ENCODE measurements around the gene CSRP3. TPM values are rescaled to one million over a fixed set of nuclear protein-coding genes. Genes with fewer than 3 reads are reported as not detected.

Gene CSRP3
- polyA plus RNA-seq, 1 donor from 2014 or later = not detected

DNA sequence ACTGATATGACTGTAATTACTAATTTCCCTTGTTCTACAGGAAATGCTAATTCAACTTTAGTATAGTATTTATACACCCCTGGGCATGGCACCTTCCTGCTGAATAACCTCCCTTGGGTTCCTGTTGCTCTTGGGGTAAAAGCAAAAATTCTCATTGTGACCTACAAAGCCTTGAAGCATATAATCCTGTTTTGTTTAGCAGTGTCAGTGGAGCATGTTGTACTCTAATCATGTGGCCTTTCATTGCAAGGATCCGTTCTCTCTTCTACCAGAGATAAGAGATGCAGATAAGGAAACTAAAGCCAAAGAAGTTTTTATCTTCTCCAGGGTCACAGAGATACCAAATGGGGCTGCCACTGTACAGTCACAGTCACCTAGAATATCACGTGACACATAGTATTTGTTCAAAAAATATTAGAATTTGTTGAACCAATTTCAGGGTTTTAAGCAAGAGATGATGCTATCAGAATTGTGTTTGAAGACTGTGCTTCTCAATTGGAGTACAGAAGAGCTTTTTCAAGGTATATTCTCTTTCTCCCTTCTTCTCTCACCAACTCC lies 25.1 kb downstream of the CSRP3 start:
- Histone ChIP-seq H3K9me2 (ENCODE audit: insufficient read depth, low read length) (no peaks in the 10 kb centered on the region), H3K4me2 (ENCODE audit: low read length) (no peak overlapping the region), H3K4me3 (ENCODE audit: low read length) (no peak overlapping the region), H3K9me3 (ENCODE audit: low read length) (no peaks in the 10 kb centered on the region), H3K27me3 (ENCODE audit: insufficient read depth, low read depth, low read length) (no peaks in the 10 kb centered on the region), H2AFZ (ENCODE audit: low read depth, low read length) (no peak overlapping the region), H3K27ac (ENCODE audit: low read length) (no peak overlapping the region), H3K9ac (ENCODE audit: low read length) (no peak overlapping the region), H4K20me1 (ENCODE audit: insufficient read depth) (no peaks in the 10 kb centered on the region), H3K79me2 (replicated peaks; ENCODE audit: insufficient read depth, low read length) (no peaks in the 10 kb centered on the region), H3F3A (ENCODE audit: insufficient read depth, low read length, poor library complexity, severe bottlenecking) (no peaks in the 10 kb centered on the region), H3K36me3 (ENCODE audit: insufficient read depth, low read length) (peaks cover 14% of the 10 kb centered on the region)
- TF ChIP-seq TAF1 (IDR thresholded peaks at IDR 0.05; ENCODE audit: low read depth) (no peak), RAD21 (conservative IDR thresholded peaks at IDR 0.05) (no peak), MXI1 (conservative IDR thresholded peaks at IDR 0.05; ENCODE audit: poor library complexity, severe bottlenecking) (no peak), EP300 (conservative IDR thresholded peaks at IDR 0.05; ENCODE audit: poor library complexity, severe bottlenecking) (no peak), EZH2 (IDR thresholded peaks at IDR 0.05; ENCODE audit: borderline replicate concordance, insufficient read depth, low read length, poor library complexity, severe bottlenecking) (no peak), POLR2AphosphoS5 (IDR thresholded peaks at IDR 0.05) (no peak), SMC3 (conservative IDR thresholded peaks at IDR 0.05; ENCODE audit: poor library complexity) (no peak)
- TF ChIP-seq, protein P1, sequence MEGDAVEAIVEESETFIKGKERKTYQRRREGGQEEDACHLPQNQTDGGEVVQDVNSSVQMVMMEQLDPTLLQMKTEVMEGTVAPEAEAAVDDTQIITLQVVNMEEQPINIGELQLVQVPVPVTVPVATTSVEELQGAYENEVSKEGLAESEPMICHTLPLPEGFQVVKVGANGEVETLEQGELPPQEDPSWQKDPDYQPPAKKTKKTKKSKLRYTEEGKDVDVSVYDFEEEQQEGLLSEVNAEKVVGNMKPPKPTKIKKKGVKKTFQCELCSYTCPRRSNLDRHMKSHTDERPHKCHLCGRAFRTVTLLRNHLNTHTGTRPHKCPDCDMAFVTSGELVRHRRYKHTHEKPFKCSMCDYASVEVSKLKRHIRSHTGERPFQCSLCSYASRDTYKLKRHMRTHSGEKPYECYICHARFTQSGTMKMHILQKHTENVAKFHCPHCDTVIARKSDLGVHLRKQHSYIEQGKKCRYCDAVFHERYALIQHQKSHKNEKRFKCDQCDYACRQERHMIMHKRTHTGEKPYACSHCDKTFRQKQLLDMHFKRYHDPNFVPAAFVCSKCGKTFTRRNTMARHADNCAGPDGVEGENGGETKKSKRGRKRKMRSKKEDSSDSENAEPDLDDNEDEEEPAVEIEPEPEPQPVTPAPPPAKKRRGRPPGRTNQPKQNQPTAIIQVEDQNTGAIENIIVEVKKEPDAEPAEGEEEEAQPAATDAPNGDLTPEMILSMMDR (IDR thresholded peaks at IDR 0.05; ENCODE audit: poor library complexity, severe bottlenecking) = no peak
- TF ChIP-seq, protein P2, sequence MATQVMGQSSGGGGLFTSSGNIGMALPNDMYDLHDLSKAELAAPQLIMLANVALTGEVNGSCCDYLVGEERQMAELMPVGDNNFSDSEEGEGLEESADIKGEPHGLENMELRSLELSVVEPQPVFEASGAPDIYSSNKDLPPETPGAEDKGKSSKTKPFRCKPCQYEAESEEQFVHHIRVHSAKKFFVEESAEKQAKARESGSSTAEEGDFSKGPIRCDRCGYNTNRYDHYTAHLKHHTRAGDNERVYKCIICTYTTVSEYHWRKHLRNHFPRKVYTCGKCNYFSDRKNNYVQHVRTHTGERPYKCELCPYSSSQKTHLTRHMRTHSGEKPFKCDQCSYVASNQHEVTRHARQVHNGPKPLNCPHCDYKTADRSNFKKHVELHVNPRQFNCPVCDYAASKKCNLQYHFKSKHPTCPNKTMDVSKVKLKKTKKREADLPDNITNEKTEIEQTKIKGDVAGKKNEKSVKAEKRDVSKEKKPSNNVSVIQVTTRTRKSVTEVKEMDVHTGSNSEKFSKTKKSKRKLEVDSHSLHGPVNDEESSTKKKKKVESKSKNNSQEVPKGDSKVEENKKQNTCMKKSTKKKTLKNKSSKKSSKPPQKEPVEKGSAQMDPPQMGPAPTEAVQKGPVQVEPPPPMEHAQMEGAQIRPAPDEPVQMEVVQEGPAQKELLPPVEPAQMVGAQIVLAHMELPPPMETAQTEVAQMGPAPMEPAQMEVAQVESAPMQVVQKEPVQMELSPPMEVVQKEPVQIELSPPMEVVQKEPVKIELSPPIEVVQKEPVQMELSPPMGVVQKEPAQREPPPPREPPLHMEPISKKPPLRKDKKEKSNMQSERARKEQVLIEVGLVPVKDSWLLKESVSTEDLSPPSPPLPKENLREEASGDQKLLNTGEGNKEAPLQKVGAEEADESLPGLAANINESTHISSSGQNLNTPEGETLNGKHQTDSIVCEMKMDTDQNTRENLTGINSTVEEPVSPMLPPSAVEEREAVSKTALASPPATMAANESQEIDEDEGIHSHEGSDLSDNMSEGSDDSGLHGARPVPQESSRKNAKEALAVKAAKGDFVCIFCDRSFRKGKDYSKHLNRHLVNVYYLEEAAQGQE (IDR thresholded peaks at IDR 0.05; ENCODE audit: borderline replicate concordance) = no peak

DNA sequence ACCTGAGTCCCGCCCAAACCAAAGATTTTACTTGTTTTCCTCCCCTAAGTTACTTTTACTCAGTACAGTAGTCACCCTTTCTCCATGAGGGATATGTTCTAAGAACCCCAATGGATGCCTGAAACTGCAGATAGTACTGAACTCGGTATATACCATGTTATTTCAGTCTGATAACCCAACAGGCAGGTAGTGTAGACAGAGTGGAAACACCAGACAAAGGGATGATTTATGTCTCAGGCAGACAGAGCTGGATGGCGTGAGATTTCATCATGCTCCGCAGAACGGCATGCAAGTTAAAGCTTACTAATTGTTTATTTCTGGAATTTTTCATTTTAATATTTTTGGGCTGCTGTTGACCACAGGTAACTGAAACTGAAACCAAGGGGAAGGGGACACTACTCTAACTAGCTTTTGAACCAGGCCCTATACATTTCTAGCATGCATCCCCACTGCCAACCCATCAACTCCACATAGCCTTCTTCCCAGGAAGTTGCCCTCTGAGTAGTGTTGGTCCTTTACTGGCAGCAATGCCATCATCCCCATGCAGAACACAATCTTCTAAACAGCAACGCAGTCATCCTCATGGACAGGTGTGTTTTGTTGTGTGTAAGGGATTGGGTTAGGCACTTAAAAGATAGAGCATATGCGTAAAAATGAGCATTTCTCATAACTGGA lies 27.7 kb downstream of the CSRP3 start:
- Histone ChIP-seq H3K4me2 (ENCODE audit: low read length) (no peak overlapping the region), H3K27ac (ENCODE audit: low read length) (no peak overlapping the region), H3K36me3 (ENCODE audit: insufficient read depth, low read length) (peaks cover 14% of the 10 kb centered on the region), H3K4me3 (ENCODE audit: low read length) (no peak overlapping the region), H3K9ac (ENCODE audit: low read length) (no peak overlapping the region), H4K20me1 (ENCODE audit: insufficient read depth) (no peaks in the 10 kb centered on the region), H3K9me2 (ENCODE audit: insufficient read depth, low read length) (no peaks in the 10 kb centered on the region), H3K79me2 (replicated peaks; ENCODE audit: insufficient read depth, low read length) (no peaks in the 10 kb centered on the region), H3K9me3 (ENCODE audit: low read length) (no peaks in the 10 kb centered on the region), H3K27me3 (ENCODE audit: insufficient read depth, low read depth, low read length) (no peaks in the 10 kb centered on the region), H2AFZ (ENCODE audit: low read depth, low read length) (no peak overlapping the region), H3F3A (ENCODE audit: insufficient read depth, low read length, poor library complexity, severe bottlenecking) (no peaks in the 10 kb centered on the region)
- TF ChIP-seq MXI1 (conservative IDR thresholded peaks at IDR 0.05; ENCODE audit: poor library complexity, severe bottlenecking) (no peak), EZH2 (IDR thresholded peaks at IDR 0.05; ENCODE audit: borderline replicate concordance, insufficient read depth, low read length, poor library complexity, severe bottlenecking) (no peak), RAD21 (conservative IDR thresholded peaks at IDR 0.05) (no peak), POLR2AphosphoS5 (IDR thresholded peaks at IDR 0.05) (no peak), EP300 (conservative IDR thresholded peaks at IDR 0.05; ENCODE audit: poor library complexity, severe bottlenecking) (no peak), SMC3 (conservative IDR thresholded peaks at IDR 0.05; ENCODE audit: poor library complexity) (no peak), TAF1 (IDR thresholded peaks at IDR 0.05; ENCODE audit: low read depth) (no peak)
- TF ChIP-seq, protein P2 (IDR thresholded peaks at IDR 0.05; ENCODE audit: borderline replicate concordance) = no peak
- TF ChIP-seq, protein P1 (IDR thresholded peaks at IDR 0.05; ENCODE audit: poor library complexity, severe bottlenecking) = no peak
